HCT116 (cell line): Measurements from ENCODE around the gene NFIB. TPM values are rescaled to one million over a fixed set of nuclear protein-coding genes. Genes with fewer than 3 reads are reported as not detected.

Experiments
- ATAC-seq: fragments of 200-7000 bp; cut with Tn5 transposase; 2 replicates; pipeline ENCODE4 v1.9.1; 2020; ENCODE audit warnings: mild to moderate bottlenecking, moderate library complexity
- BruUV-seq: library from RNA; stranded (reverse); fragments of 400-500 nt; replicated peaks from 2 replicates; lab custom pipeline; 2021; lab: Mats Ljungman, UMichigan
- CTCF ChIA-PET: fragments of 300-600 bp; sonication (Branson Sonifier 250); formaldehyde crosslinking; loops from one replicate; lab custom pipeline; 2021; ENCODE audit warnings: antibody characterized with exemption; lab: Charles Lee
- POLR2A ChIA-PET: fragments of 300-600, 350-600 bp; sonication (Branson Sonifier 250); formaldehyde crosslinking; loops from one replicate; lab custom pipeline; 2021; ENCODE audit warnings: antibody characterized with exemption; lab: Charles Lee
- RAD21 ChIA-PET, 2 experiments: fragments of 300-600 bp; sonication (Branson Sonifier 250); formaldehyde crosslinking; loops; one replicate each; lab custom pipeline; 2023; ENCODE audit warnings: low total read pairs in 2 of 2; ENCODE audit not compliant: uncharacterized antibody in 2 of 2, unreplicated experiment in 2 of 2, low non-redundant PET in 1 of 2; lab: Charles Lee
- DNase-seq: peaks from one replicate; pipeline ENCODE4 v3.0.0-alpha.2; 2010; ENCODE audit warnings: low read depth, low spot score
- H2AFZ ChIP-seq: fragments of 200-600 bp; shearing (Covaris generic), sonication (generic); 2 replicates; pipeline ENCODE4 v1.6.1; 2017; ENCODE audit warnings: low read depth, mixed run types, mixed read lengths, antibody characterized with exemption, low read length; ENCODE audit not compliant: poor library complexity, severe bottlenecking
- H3K27ac ChIP-seq: 2 replicates; pipeline ENCODE4 v1.5.1; 2012; ENCODE audit warnings: low read depth, low read length
- H3K27me3 ChIP-seq: fragments of 200-600 bp; sonication (generic); 2 replicates; pipeline ENCODE4 v1.6.1; 2016; ENCODE audit warnings: mixed run types, low read length, mixed read lengths; ENCODE audit not compliant: insufficient read depth
- H3K36me3 ChIP-seq, 2 experiments: fragments of 200-500 bp in 1 of 2; fragments of 200-600 bp in 1 of 2; sonication (Bioruptor generic) in 1 of 2; sonication (generic) in 1 of 2; 2 replicates each; pipeline versions ENCODE4 v1.5.1 to v1.6.1; 2014 to 2016; ENCODE audit warnings: low read length in 2 of 2, inconsistent platforms in 1 of 2, mixed read lengths in 1 of 2, mixed run types in 1 of 2; ENCODE audit not compliant: insufficient read depth in 2 of 2, control insufficient read depth in 1 of 2
- H3K4me1 ChIP-seq, 2 experiments: fragments of 200-600 bp in 1 of 2; sonication (generic) in 1 of 2; 2 replicates each; pipeline versions ENCODE4 v1.5.1 to v1.6.1; 2012 to 2017; ENCODE audit warnings: low read length in 2 of 2, inconsistent platforms in 1 of 2, mild to moderate bottlenecking in 1 of 2, mixed read lengths in 1 of 2, mixed run types in 1 of 2, moderate library complexity in 1 of 2; ENCODE audit not compliant: insufficient read depth in 2 of 2, control insufficient read depth in 1 of 2
- H3K4me2 ChIP-seq: fragments of 200-600 bp; sonication (generic); 2 replicates; pipeline ENCODE4 v1.6.1; 2017; ENCODE audit warnings: mixed run types, low read length, mixed read lengths
- H3K4me3 ChIP-seq, 2 experiments: fragments of 200-600 bp in 1 of 2; sonication (generic) in 1 of 2; replicated peaks in 1 of 2; 2 replicates each; pipeline ENCODE4 v1.5.1; 2011 to 2016; ENCODE audit warnings: low read length in 2 of 2, control low read depth in 1 of 2, low read depth in 1 of 2, mild to moderate bottlenecking in 1 of 2, mixed read lengths in 1 of 2, mixed run types in 1 of 2
- H3K79me2 ChIP-seq: fragments of 200-600 bp; sonication (generic); 2 replicates; pipeline ENCODE4 v1.6.1; 2017; ENCODE audit warnings: mild to moderate bottlenecking, mixed run types, low read length, moderate library complexity, mixed read lengths; ENCODE audit not compliant: insufficient read depth
- H3K9ac ChIP-seq: fragments of 200-600 bp; sonication (generic); 2 replicates; pipeline ENCODE4 v1.6.1; 2016; ENCODE audit warnings: low read length, mixed read lengths
- H3K9me2 ChIP-seq: fragments of 200-600 bp; sonication (generic), shearing (Covaris generic); 2 replicates; pipeline ENCODE4 v1.6.1; 2017; ENCODE audit warnings: mixed run types, mild to moderate bottlenecking, moderate library complexity; ENCODE audit not compliant: insufficient read depth
- H3K9me3 ChIP-seq, 2 experiments: fragments of 200-500 bp in 1 of 2; fragments of 200-600 bp in 1 of 2; sonication (Bioruptor generic) in 1 of 2; sonication (generic) in 1 of 2; 2 replicates each; pipeline ENCODE4 v1.6.1; 2014 to 2017; ENCODE audit warnings: low read length in 2 of 2, mixed read lengths in 2 of 2, inconsistent platforms in 1 of 2, low read depth in 1 of 2, mild to moderate bottlenecking in 1 of 2, mixed run types in 1 of 2, moderate library complexity in 1 of 2; ENCODE audit not compliant: control insufficient read depth in 1 of 2, insufficient read depth in 1 of 2
- H4K20me1 ChIP-seq: fragments of 200-600 bp; sonication (generic), shearing (Covaris generic); 2 replicates; pipeline ENCODE4 v1.6.1; 2017; ENCODE audit warnings: mixed run types, mild to moderate bottlenecking, moderate library complexity; ENCODE audit not compliant: insufficient read depth
- EGR1 ChIP-seq: IDR thresholded peaks from 2 replicates; pipeline ENCODE4 v1.6.1; 2012; ENCODE audit warnings: low read depth
- ELF1 ChIP-seq: IDR thresholded peaks from 2 replicates; pipeline ENCODE4 v1.6.1; 2012; ENCODE audit warnings: low read depth, borderline replicate concordance
- EZH2phosphoT487 ChIP-seq: fragments of 200-600 bp; IDR thresholded peaks from 2 replicates; pipeline ENCODE4 v1.6.1; 2018; ENCODE audit warnings: antibody characterized with exemption, borderline replicate concordance
- FOSL1 ChIP-seq: IDR thresholded peaks from 2 replicates; pipeline ENCODE4 v1.6.1; 2012; ENCODE audit warnings: low read depth
- POLR2A ChIP-seq: IDR thresholded peaks from 2 replicates; pipeline ENCODE4 v1.7.0; 2011; ENCODE audit warnings: borderline replicate concordance; ENCODE audit not compliant: insufficient read depth, insufficient read length; ENCODE audit errors: extremely low read depth
- POLR2AphosphoS5 ChIP-seq: IDR thresholded peaks from 2 replicates; pipeline ENCODE4 v1.6.1; 2011; ENCODE audit warnings: mild to moderate bottlenecking, low read depth, low read length, moderate library complexity
- RAD21 ChIP-seq: IDR thresholded peaks from 2 replicates; pipeline ENCODE4 v1.6.1; 2012; ENCODE audit warnings: low read depth, mild to moderate bottlenecking
- SIN3A ChIP-seq: IDR thresholded peaks from 2 replicates; pipeline ENCODE4 v1.6.1; 2012; ENCODE audit warnings: low read depth
- TCF7L2 ChIP-seq: IDR thresholded peaks from 2 replicates; pipeline ENCODE4 v1.7.0; 2011; ENCODE audit warnings: borderline replicate concordance, inconsistent platforms; ENCODE audit not compliant: insufficient read depth, insufficient read length; ENCODE audit errors: extremely low read depth
- YY1 ChIP-seq: IDR thresholded peaks from 2 replicates; pipeline ENCODE4 v1.6.1; 2011; ENCODE audit warnings: low read length, low read depth, moderate library complexity, mild to moderate bottlenecking; ENCODE audit not compliant: insufficient replicate concordance; ENCODE audit errors: extremely low read depth
- ZBTB33 ChIP-seq: IDR thresholded peaks from 2 replicates; pipeline ENCODE4 v1.6.1; 2011; ENCODE audit warnings: mild to moderate bottlenecking, low read length, moderate library complexity; ENCODE audit not compliant: insufficient replicate concordance; ENCODE audit errors: extremely low read depth
- ZNF274 ChIP-seq: fragments of 200-500 bp; sonication (Bioruptor generic); IDR thresholded peaks from 2 replicates; pipeline ENCODE4 v1.6.1; 2014; ENCODE audit warnings: mild to moderate bottlenecking, low read depth, low read length, inconsistent platforms
- intact Hi-C: fragments of 100-400 bp; cut with micrococcal nuclease; formaldehyde crosslinking; loops from 2 replicates; pipeline ENCODE4 v1.10.0; 2022
- total RNA-seq: library from RNA; stranded (reverse); gene quantifications from one replicate; pipeline ENCODE4 v1.2.1, GENCODE V29; 2021; ENCODE audit not compliant: unreplicated experiment
- TF ChIP-seq, protein P1 (sequence below): IDR thresholded peaks from 2 replicates; pipeline ENCODE4 v1.6.1; 2012
- TF ChIP-seq, protein P2 (sequence below): IDR thresholded peaks from 2 replicates; pipeline ENCODE4 v1.6.1; 2012

The NFIB gene
- total RNA-seq, 1 experiment from 2014 or later = 6.6 TPM

GRCh38 chr9:14175778-14176177 is 138.2 kb downstream of the NFIB start (continued):
- TF ChIP-seq, protein P1, sequence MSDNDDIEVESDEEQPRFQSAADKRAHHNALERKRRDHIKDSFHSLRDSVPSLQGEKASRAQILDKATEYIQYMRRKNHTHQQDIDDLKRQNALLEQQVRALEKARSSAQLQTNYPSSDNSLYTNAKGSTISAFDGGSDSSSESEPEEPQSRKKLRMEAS = no peak
- TF ChIP-seq EZH2phosphoT487 = no peak
- TF ChIP-seq ELF1 = no peak
- no peak for TF ChIP-seq ZBTB33
- no peak for TF ChIP-seq POLR2AphosphoS5
- no peak for TF ChIP-seq RAD21
- no peak for TF ChIP-seq YY1
- no peak for TF ChIP-seq SIN3A
- TF ChIP-seq, all 23 proteins: peak for 0

- Histone ChIP-seq H3K79me2 (no peaks in the 10 kb centered on the region), H3K4me1 (peaks cover 0 to 5% of the 10 kb centered on the region in 2 experiments; a peak in 1 of 4 replicates), H3K9me2 (no peaks in the 10 kb centered on the region)
- no peak for DNase-seq
- no peak for ATAC-seq
- BruUV-seq = no TSS peak
- TF ChIP-seq TCF7L2 = no peak
- TF ChIP-seq EGR1 = no peak
- TF ChIP-seq POLR2A = no peak
- no peak for TF ChIP-seq ZBTB33
- TF ChIP-seq, protein P2, sequence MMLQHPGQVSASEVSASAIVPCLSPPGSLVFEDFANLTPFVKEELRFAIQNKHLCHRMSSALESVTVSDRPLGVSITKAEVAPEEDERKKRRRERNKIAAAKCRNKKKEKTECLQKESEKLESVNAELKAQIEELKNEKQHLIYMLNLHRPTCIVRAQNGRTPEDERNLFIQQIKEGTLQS = no peak
- no peak for TF ChIP-seq FOSL1
- TF ChIP-seq ZNF274 = no peak
- TF ChIP-seq, all 23 proteins: peak for 0
- Histone ChIP-seq H3K27ac (no peak overlapping the region), H3K36me3 (no peaks in the 10 kb centered on the region), H4K20me1 (no peaks in the 10 kb centered on the region), H3K4me3 (no peak overlapping the region), H3K9ac (no peak overlapping the region), H2AFZ (no peak overlapping the region), H3K4me2 (no peak overlapping the region), H3K9me3 (no peaks in the 10 kb centered on the region), H3K27me3 (no peaks in the 10 kb centered on the region)
- ChIA-PET CTCF (no interaction called here), RAD21 (no interaction called here), POLR2A (no interaction called here)
- intact Hi-C loops = no loop called here
Observed at GRCh38 chr9:14173713-14174112, 140.2 kb downstream of the NFIB start.
